ENCODE results near the gene ZBTB7C. TPM values are rescaled to one million over a fixed set of nuclear protein-coding genes. Genes with fewer than 3 reads are reported as not detected.
"Not testable (repeated sequence)": the region's sequence is repeated elsewhere in the genome, so short reads cannot be mapped to it uniquely, and the experiment has no call there.

ZBTB7C gene
- polyA plus RNA-seq, 4 donors: 0.54 to 4.1 (median 1.5) TPM

DNA sequence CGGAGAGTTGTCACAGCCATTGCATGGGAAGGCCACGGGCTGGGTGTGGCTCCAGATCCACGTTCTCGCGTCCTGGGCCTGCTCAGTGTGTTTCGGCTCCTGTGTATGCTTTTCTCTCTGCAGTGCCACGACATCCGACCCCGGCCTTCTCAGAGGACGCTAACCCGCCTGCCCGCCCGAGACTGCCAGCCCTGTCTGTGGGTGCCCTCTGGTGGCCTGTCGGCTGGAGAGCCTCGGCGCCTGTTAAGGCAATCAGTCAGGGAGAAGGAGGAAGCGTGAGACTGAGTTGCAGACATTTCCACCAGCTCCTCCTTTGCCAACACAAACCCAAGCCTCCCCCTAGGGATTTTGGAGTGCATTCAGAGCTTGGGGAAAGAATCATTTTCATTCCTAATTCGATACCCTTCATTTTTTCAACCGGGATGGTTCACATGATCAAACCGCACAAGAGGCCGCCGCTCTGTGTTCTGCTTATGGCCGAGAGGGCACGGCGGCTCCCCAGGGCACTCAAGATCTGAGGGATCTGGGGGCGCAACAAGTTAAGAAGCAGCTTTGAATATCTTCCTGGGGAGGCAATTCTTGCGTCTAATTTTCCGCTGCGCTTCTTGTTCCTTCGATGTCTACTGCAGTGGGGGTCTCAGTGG lies 37.5 kb upstream of the ZBTB7C start:
- peak; percentile 83 to 88 for DNase-seq
- Histone ChIP-seq H3K27me3 (ENCODE audit: control insufficient read depth in 3 of 3, insufficient read depth in 3 of 3, low read length in 3 of 3) (peaks cover 0 to 4% (median 1%) of the 10 kb centered on the region in 3 donors), H3K27ac (ENCODE audit: low read depth in 1 of 3, low read length in 2 of 3) (no peak overlapping the region), H3K36me3 (ENCODE audit: control insufficient read depth in 3 of 3, insufficient read depth in 2 of 3, low read depth in 1 of 3, low read length in 3 of 3) (no peaks in the 10 kb centered on the region), H3K4me3 (ENCODE audit: low read depth in 1 of 3, low read length in 3 of 3) (no peak overlapping the region), H3K9me3 (ENCODE audit: control insufficient read depth in 2 of 2, insufficient read depth in 1 of 2, low read depth in 1 of 2, low read length in 1 of 2) (no peaks in the 10 kb centered on the region), H3K4me1 (ENCODE audit: control insufficient read depth in 3 of 3, insufficient read depth in 2 of 3, low read depth in 1 of 3, low read length in 2 of 3) (peaks cover 0 to 6% (median 0%) of the 10 kb centered on the region in 3 donors)
- 39 to 40% (median 39%) methylated on average over 30 of the region's 30 CpGs for WGBS, 3 donors
- FAIRE-seq: no peak

DNA sequence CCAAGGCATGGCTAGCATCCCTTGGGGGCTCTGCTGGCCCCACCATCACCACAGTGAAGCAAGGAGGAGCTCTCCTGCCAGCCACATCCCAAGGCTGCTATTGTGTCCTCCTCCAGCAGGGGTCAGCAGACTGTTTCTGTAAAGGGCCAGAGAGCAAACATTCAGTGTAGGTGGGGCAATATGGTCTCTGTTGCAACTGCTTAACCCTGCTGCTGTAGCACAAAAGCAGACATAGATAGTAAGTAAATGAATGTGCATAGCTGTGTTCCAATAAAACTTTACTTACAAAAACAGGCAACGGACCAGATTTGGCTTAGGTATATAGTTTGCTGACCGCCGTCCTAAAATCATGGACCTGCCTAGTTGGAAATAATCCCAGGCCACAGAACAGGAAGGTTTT lies 36.4 kb upstream of the ZBTB7C start:
- Histone ChIP-seq H3K9me3 (ENCODE audit: control insufficient read depth in 2 of 2, insufficient read depth in 1 of 2, low read depth in 1 of 2, low read length in 1 of 2) (no peaks in the 10 kb centered on the region), H3K27me3 (ENCODE audit: control insufficient read depth in 3 of 3, insufficient read depth in 3 of 3, low read length in 3 of 3) (peaks cover 0 to 11% (median 4%) of the 10 kb centered on the region in 3 donors), H3K27ac (ENCODE audit: low read depth in 1 of 3, low read length in 2 of 3) (no peak overlapping the region), H3K4me3 (ENCODE audit: low read depth in 1 of 3, low read length in 3 of 3) (no peak overlapping the region), H3K4me1 (ENCODE audit: control insufficient read depth in 3 of 3, insufficient read depth in 2 of 3, low read depth in 1 of 3, low read length in 2 of 3) (peaks cover 0 to 6% (median 0%) of the 10 kb centered on the region in 3 donors), H3K36me3 (ENCODE audit: control insufficient read depth in 3 of 3, insufficient read depth in 2 of 3, low read depth in 1 of 3, low read length in 3 of 3) (no peaks in the 10 kb centered on the region)
- 72 to 86% (median 78%) methylated on average over 3 of the region's 3 CpGs for WGBS, 3 donors
- no peak for FAIRE-seq
- DNase-seq: peak; percentile 89

DNA sequence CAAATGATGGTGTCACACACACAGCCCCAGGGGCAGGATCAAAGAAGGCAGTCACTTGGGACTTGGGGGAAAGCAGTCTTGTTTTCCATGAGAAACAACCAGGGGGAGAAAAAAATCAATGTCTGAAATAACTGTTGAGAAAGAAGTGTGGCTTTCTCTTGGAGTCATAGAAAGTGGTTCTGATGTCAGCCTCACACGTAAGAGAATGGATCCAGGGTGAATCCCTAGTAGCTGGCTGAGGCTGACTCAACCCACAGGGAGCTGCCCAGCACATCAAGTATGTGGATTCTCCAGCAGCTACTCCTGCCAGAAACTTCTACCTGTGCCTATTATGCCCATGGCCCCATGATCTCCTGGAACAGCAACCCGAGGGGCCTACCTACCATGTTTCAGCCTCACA lies 33.6 kb upstream of the ZBTB7C start:
- FAIRE-seq: no peak
- H3K9me3 ChIP-seq (ENCODE audit: control insufficient read depth in 2 of 2, insufficient read depth in 1 of 2, low read depth in 1 of 2, low read length in 1 of 2): no peaks in the 10 kb centered on the region
- no peaks in the 10 kb centered on the region for H3K36me3 ChIP-seq (ENCODE audit: control insufficient read depth in 3 of 3, insufficient read depth in 2 of 3, low read depth in 1 of 3, low read length in 3 of 3)
- no peak for DNase-seq
- WGBS, 3 donors: 76 to 94% (median 77%) methylated on average over 2 of the region's 2 CpGs
- H3K4me3 ChIP-seq (ENCODE audit: low read depth in 1 of 3, low read length in 3 of 3): no peak overlapping the region
- H3K27me3 ChIP-seq (ENCODE audit: control insufficient read depth in 3 of 3, insufficient read depth in 3 of 3, low read length in 3 of 3): peaks cover 0 to 19% (median 4%) of the 10 kb centered on the region in 3 donors
- peaks cover 0 to 6% (median 0%) of the 10 kb centered on the region in 3 donors for H3K4me1 ChIP-seq (ENCODE audit: control insufficient read depth in 3 of 3, insufficient read depth in 2 of 3, low read depth in 1 of 3, low read length in 2 of 3)
- no peak overlapping the region for H3K27ac ChIP-seq (ENCODE audit: low read depth in 1 of 3, low read length in 2 of 3)

DNA sequence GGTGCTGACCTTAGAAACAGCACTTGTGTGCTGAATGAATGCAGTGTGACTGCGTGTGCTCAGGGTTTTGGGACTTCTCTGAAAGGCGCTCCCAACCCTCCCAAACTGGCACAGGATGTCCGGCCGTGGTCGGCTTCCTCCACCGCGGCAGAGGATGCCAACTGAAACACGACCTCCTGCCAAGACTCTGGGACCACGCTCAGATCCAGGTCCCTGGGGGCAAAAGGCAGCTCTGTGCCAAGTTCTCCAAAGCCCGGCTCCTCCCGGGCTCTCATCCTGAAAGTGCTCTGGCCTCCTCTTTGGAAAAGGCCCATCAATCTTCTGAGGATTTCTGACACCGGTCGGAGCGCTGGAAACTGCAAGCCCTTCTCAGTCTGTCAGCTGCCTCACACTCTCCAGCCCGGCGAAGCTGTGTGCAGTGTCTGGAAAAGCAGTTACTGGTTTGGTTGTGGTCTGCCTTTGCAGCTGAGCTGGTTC lies 32.3 kb upstream of the ZBTB7C start:
- DNase-seq: no peak
- Histone ChIP-seq H3K27ac (ENCODE audit: low read depth in 1 of 3, low read length in 2 of 3) (no peak overlapping the region), H3K4me3 (ENCODE audit: low read depth in 1 of 3, low read length in 3 of 3) (no peak overlapping the region), H3K9me3 (ENCODE audit: control insufficient read depth in 2 of 2, insufficient read depth in 1 of 2, low read depth in 1 of 2, low read length in 1 of 2) (no peaks in the 10 kb centered on the region), H3K27me3 (ENCODE audit: control insufficient read depth in 3 of 3, insufficient read depth in 3 of 3, low read length in 3 of 3) (peaks cover 0 to 19% (median 4%) of the 10 kb centered on the region in 3 donors), H3K4me1 (ENCODE audit: control insufficient read depth in 3 of 3, insufficient read depth in 2 of 3, low read depth in 1 of 3, low read length in 2 of 3) (peaks cover 0 to 1% (median 0%) of the 10 kb centered on the region in 3 donors), H3K36me3 (ENCODE audit: control insufficient read depth in 3 of 3, insufficient read depth in 2 of 3, low read depth in 1 of 3, low read length in 3 of 3) (no peaks in the 10 kb centered on the region)
- FAIRE-seq: no peak
- WGBS, 3 donors: 36 to 64% (median 64%) methylated on average over 15 to 16 of the region's 16 CpGs

DNA sequence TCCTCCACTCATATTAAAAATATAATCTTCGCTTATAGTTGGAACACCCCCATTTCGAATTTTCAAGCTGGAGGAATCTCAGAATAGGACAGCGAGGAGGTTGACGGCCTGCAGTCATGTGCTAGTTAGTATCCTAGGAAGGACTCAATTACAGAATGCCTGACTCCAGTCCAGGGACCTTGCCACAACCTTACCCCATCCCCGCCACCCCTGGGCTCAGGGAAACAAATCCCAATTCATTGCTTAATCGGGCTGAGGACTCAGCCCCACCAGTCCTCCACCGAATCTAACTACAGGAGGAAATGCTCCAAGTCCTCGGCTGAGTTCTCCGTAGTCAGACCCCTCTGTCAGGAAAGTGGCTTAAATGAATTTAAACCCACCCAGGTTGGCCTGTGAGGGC lies 31.7 kb upstream of the ZBTB7C start:
- DNase-seq (no peak), FAIRE-seq (no peak)
- 75 to 87% (median 86%) methylated on average over 9 of the region's 9 CpGs for WGBS, 3 donors
- Histone ChIP-seq H3K27ac (ENCODE audit: low read depth in 1 of 3, low read length in 2 of 3) (no peak overlapping the region), H3K9me3 (ENCODE audit: control insufficient read depth in 2 of 2, insufficient read depth in 1 of 2, low read depth in 1 of 2, low read length in 1 of 2) (no peaks in the 10 kb centered on the region), H3K4me1 (ENCODE audit: control insufficient read depth in 3 of 3, insufficient read depth in 2 of 3, low read depth in 1 of 3, low read length in 2 of 3) (no peaks in the 10 kb centered on the region), H3K4me3 (ENCODE audit: low read depth in 1 of 3, low read length in 3 of 3) (no peak overlapping the region), H3K27me3 (ENCODE audit: control insufficient read depth in 3 of 3, insufficient read depth in 3 of 3, low read length in 3 of 3) (peaks cover 0 to 20% (median 4%) of the 10 kb centered on the region in 3 donors), H3K36me3 (ENCODE audit: control insufficient read depth in 3 of 3, insufficient read depth in 2 of 3, low read depth in 1 of 3, low read length in 3 of 3) (no peaks in the 10 kb centered on the region)

DNA sequence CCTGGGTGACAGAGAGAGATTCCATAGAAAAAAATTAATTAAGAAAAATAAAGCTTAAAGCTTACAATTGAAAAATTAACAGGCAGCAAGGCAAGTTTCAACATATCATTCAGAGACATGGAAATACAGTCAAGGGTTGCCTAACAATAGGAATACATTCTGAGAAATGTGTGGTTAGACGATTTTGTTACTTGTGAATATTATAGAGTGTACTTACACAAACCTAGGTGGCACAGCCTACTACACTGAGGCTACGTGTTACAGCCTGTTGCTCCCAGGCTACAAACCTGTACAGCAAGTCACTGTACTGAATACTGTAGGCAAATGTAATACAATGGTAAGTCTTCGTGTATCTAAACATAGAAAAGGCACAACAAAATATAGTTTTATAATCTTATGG lies 27.7 kb upstream of the ZBTB7C start:
- H3K36me3 ChIP-seq (ENCODE audit: control insufficient read depth in 3 of 3, insufficient read depth in 2 of 3, low read depth in 1 of 3, low read length in 3 of 3): no peaks in the 10 kb centered on the region
- H3K9me3 ChIP-seq (ENCODE audit: control insufficient read depth in 2 of 2, insufficient read depth in 1 of 2, low read depth in 1 of 2, low read length in 1 of 2): no peaks in the 10 kb centered on the region
- FAIRE-seq (no peak), DNase-seq (no peak)
- no peaks in the 10 kb centered on the region for H3K4me1 ChIP-seq (ENCODE audit: control insufficient read depth in 3 of 3, insufficient read depth in 2 of 3, low read depth in 1 of 3, low read length in 2 of 3)
- peaks cover 0 to 20% (median 7%) of the 10 kb centered on the region in 3 donors for H3K27me3 ChIP-seq (ENCODE audit: control insufficient read depth in 3 of 3, insufficient read depth in 3 of 3, low read length in 3 of 3)
- H3K4me3 ChIP-seq (ENCODE audit: low read depth in 1 of 3, low read length in 3 of 3): no peak overlapping the region
- WGBS, 3 donors: 72 to 82% (median 78%) methylated on average over 3 of the region's 3 CpGs
- no peak overlapping the region for H3K27ac ChIP-seq (ENCODE audit: low read depth in 1 of 3, low read length in 2 of 3)

GRCh38 chr18:48434382-48434781 lies 25.2 kb upstream of the ZBTB7C start:
- DNase-seq; H3K27ac ChIP-seq (ENCODE audit: low read depth in 1 of 3, low read length in 2 of 3); H3K4me1 ChIP-seq (ENCODE audit: control insufficient read depth in 3 of 3, insufficient read depth in 2 of 3, low read depth in 1 of 3, low read length in 2 of 3); H3K27me3 ChIP-seq (ENCODE audit: control insufficient read depth in 3 of 3, insufficient read depth in 3 of 3, low read length in 3 of 3); H3K4me3 ChIP-seq (ENCODE audit: low read depth in 1 of 3, low read length in 3 of 3); H3K9me3 ChIP-seq (ENCODE audit: control insufficient read depth in 2 of 2, insufficient read depth in 1 of 2, low read depth in 1 of 2, low read length in 1 of 2); FAIRE-seq; H3K36me3 ChIP-seq (ENCODE audit: control insufficient read depth in 3 of 3, insufficient read depth in 2 of 3, low read depth in 1 of 3, low read length in 3 of 3): not testable (repeated sequence)
- WGBS, 3 donors: 94 to 95% (median 94%) methylated on average over 4 of the region's 4 CpGs

DNA sequence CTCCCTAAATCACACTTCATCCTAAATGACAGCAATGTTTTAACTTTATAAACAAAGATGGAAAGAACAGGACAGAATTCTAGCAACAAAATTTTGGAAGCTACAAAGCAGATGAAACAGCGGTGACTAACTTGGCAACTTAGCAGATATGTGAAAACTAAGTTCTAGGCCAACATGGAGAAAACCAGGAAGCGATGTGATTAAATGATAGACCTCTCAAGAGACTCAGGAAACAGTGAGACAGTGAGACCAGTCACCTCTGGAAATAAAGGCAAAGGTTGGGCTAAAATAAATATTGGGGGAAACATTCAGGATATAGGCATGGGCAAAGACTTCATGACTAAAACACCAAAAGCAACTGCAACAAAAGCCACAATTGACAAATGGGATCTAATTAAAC lies 24.4 kb upstream of the ZBTB7C start:
- H3K4me3 ChIP-seq (ENCODE audit: low read depth in 1 of 3, low read length in 3 of 3): no peak overlapping the region
- no peak for DNase-seq
- FAIRE-seq: no peak
- 84 to 96% (median 91%) methylated on average over 2 of the region's 2 CpGs for WGBS, 3 donors
- no peaks in the 10 kb centered on the region for H3K4me1 ChIP-seq (ENCODE audit: control insufficient read depth in 3 of 3, insufficient read depth in 2 of 3, low read depth in 1 of 3, low read length in 2 of 3)
- H3K9me3 ChIP-seq (ENCODE audit: control insufficient read depth in 2 of 2, insufficient read depth in 1 of 2, low read depth in 1 of 2, low read length in 1 of 2): no peaks in the 10 kb centered on the region
- no peaks in the 10 kb centered on the region for H3K36me3 ChIP-seq (ENCODE audit: control insufficient read depth in 3 of 3, insufficient read depth in 2 of 3, low read depth in 1 of 3, low read length in 3 of 3)
- no peak overlapping the region for H3K27ac ChIP-seq (ENCODE audit: low read depth in 1 of 3, low read length in 2 of 3)
- H3K27me3 ChIP-seq (ENCODE audit: control insufficient read depth in 3 of 3, insufficient read depth in 3 of 3, low read length in 3 of 3): peaks cover 0 to 7% (median 2%) of the 10 kb centered on the region in 3 donors

GRCh38 chr18:48430150-48430549 lies 21.0 kb upstream of the ZBTB7C start:
- 76 to 84% (median 84%) methylated on average over 4 of the region's 4 CpGs for WGBS, 3 donors
- Histone ChIP-seq H3K9me3 (ENCODE audit: control insufficient read depth in 2 of 2, insufficient read depth in 1 of 2, low read depth in 1 of 2, low read length in 1 of 2) (no peaks in the 10 kb centered on the region), H3K4me1 (ENCODE audit: control insufficient read depth in 3 of 3, insufficient read depth in 2 of 3, low read depth in 1 of 3, low read length in 2 of 3) (no peaks in the 10 kb centered on the region), H3K4me3 (ENCODE audit: low read depth in 1 of 3, low read length in 3 of 3) (no peak overlapping the region), H3K27ac (ENCODE audit: low read depth in 1 of 3, low read length in 2 of 3) (no peak overlapping the region), H3K27me3 (ENCODE audit: control insufficient read depth in 3 of 3, insufficient read depth in 3 of 3, low read length in 3 of 3) (peaks cover 0 to 9% (median 2%) of the 10 kb centered on the region in 3 donors), H3K36me3 (ENCODE audit: control insufficient read depth in 3 of 3, insufficient read depth in 2 of 3, low read depth in 1 of 3, low read length in 3 of 3) (no peaks in the 10 kb centered on the region)
- no peak for DNase-seq
- FAIRE-seq: no peak

Data from small intestine (tissue), 7 donors.